OCI-LY1 (cell line): ENCODE measurements around the gene NAA20.

Experiments
- H2AFZ ChIP-seq: fragments of 200-600 bp; sonication (generic), shearing (Covaris generic); 2 replicates; pipeline ENCODE4 v1.6.0; 2014; ENCODE audit warnings: antibody characterized with exemption, mild to moderate bottlenecking, low read length
- H3F3A ChIP-seq: fragments of 200-600 bp; sonication (generic), shearing (Covaris generic); 2 replicates; pipeline ENCODE4 v1.6.0; 2014; ENCODE audit warnings: mild to moderate bottlenecking, antibody characterized with exemption, low read length, moderate library complexity; ENCODE audit not compliant: insufficient read depth
- H3K27ac ChIP-seq: fragments of 200-600 bp; sonication (generic); 2 replicates; pipeline ENCODE4 v1.5.1; 2014; ENCODE audit warnings: low read length, mixed run types, mild to moderate bottlenecking, low read depth; ENCODE audit not compliant: poor library complexity, severe bottlenecking
- H3K27me3 ChIP-seq: fragments of 200-600 bp; sonication (generic); 2 replicates; pipeline ENCODE4 v1.6.0; 2014; ENCODE audit warnings: antibody characterized with exemption, mild to moderate bottlenecking, low read length, moderate library complexity; ENCODE audit not compliant: insufficient read depth
- H3K36me3 ChIP-seq: fragments of 200-600 bp; sonication (generic); 2 replicates; pipeline ENCODE4 v1.6.1; 2014; ENCODE audit warnings: mild to moderate bottlenecking, antibody characterized with exemption, low read length, moderate library complexity, mixed read lengths; ENCODE audit not compliant: insufficient read depth
- H3K4me1 ChIP-seq: fragments of 200-600 bp; sonication (generic); 2 replicates; pipeline ENCODE4 v1.5.1; 2014; ENCODE audit warnings: mild to moderate bottlenecking, low read length, moderate library complexity; ENCODE audit not compliant: insufficient read depth, severe bottlenecking
- H3K4me2 ChIP-seq: fragments of 200-600 bp; sonication (generic), shearing (Covaris generic); 2 replicates; pipeline ENCODE4 v1.6.1; 2014; ENCODE audit warnings: low read length
- H3K4me3 ChIP-seq: fragments of 200-600 bp; sonication (generic); 2 replicates; pipeline ENCODE4 v1.5.1; 2014; ENCODE audit warnings: low read length, low read depth, mild to moderate bottlenecking, mixed read lengths; ENCODE audit not compliant: poor library complexity, severe bottlenecking
- H3K79me2 ChIP-seq: fragments of 200-600 bp; shearing (Covaris generic); 2 replicates; pipeline ENCODE4 v1.6.1; 2016; ENCODE audit warnings: mixed run types, low read length, mixed read lengths; ENCODE audit not compliant: insufficient read depth
- H3K9ac ChIP-seq: fragments of 200-600 bp; sonication (generic), shearing (Covaris generic); 2 replicates; pipeline ENCODE4 v1.6.1; 2014; ENCODE audit warnings: mild to moderate bottlenecking, low read length, mixed read lengths
- H3K9me2 ChIP-seq: fragments of 200-600 bp; sonication (generic), shearing (Covaris generic); 2 replicates; pipeline ENCODE4 v1.6.1; 2014; ENCODE audit warnings: low read depth, mild to moderate bottlenecking, low read length, mixed read lengths
- H3K9me3 ChIP-seq: fragments of 200-600 bp; shearing (Covaris generic); 2 replicates; pipeline ENCODE4 v1.6.1; 2014; ENCODE audit warnings: low read length, mixed read lengths
- H4K20me1 ChIP-seq: fragments of 200-600 bp; sonication (generic), shearing (Covaris generic); 2 replicates; pipeline ENCODE4 v1.6.0; 2016; ENCODE audit warnings: mild to moderate bottlenecking, low read length; ENCODE audit not compliant: insufficient read depth
- CTCF ChIP-seq: fragments of 200-600 bp; sonication (generic), shearing (Covaris generic); IDR thresholded peaks from 2 replicates; pipeline ENCODE4 v1.5.1; 2017; ENCODE audit warnings: mild to moderate bottlenecking, antibody characterized with exemption, low read length, moderate library complexity, mixed read lengths
- EZH2 ChIP-seq: fragments of 200-600 bp; sonication (generic), shearing (Covaris generic); IDR thresholded peaks from 2 replicates; pipeline ENCODE4 v1.8.0; 2017; ENCODE audit warnings: borderline replicate concordance, mixed run types, mild to moderate bottlenecking, antibody characterized with exemption, low read length, moderate library complexity, mixed read lengths

Gene NAA20

GRCh38 chr20:19990850-19991249 is 26.3 kb upstream of the NAA20 start:
- Histone ChIP-seq H3K4me3 (no peak overlapping the region), H3K27ac (no peak overlapping the region), H3K79me2 (no peaks in the 10 kb centered on the region), H3K9me3 (no peaks in the 10 kb centered on the region), H3K4me2 (no peak overlapping the region), H3K36me3 (no peaks in the 10 kb centered on the region), H3K9ac (no peak overlapping the region), H4K20me1 (no peaks in the 10 kb centered on the region), H3F3A (no peaks in the 10 kb centered on the region), H3K4me1 (no peaks in the 10 kb centered on the region), H3K27me3 (no peaks in the 10 kb centered on the region), H2AFZ (no peak overlapping the region), H3K9me2 (no peaks in the 10 kb centered on the region)
- TF ChIP-seq EZH2 (no peak), CTCF (no peak)

- no peaks in the 10 kb centered on the region for H3K27me3 ChIP-seq
- no peaks in the 10 kb centered on the region for H4K20me1 ChIP-seq
- H3F3A ChIP-seq, result no peaks in the 10 kb centered on the region
- H2AFZ ChIP-seq, result no peak overlapping the region
- H3K4me1 ChIP-seq, result no peaks in the 10 kb centered on the region
- H3K27ac ChIP-seq, result no peak overlapping the region
- no peak for TF ChIP-seq EZH2
- TF ChIP-seq CTCF, result no peak
- H3K9ac ChIP-seq, result no peak overlapping the region
- H3K4me2 ChIP-seq, result no peak overlapping the region
- no peak overlapping the region for H3K4me3 ChIP-seq
- no peaks in the 10 kb centered on the region for H3K36me3 ChIP-seq
- H3K79me2 ChIP-seq, result no peaks in the 10 kb centered on the region
- H3K9me3 ChIP-seq, result no peaks in the 10 kb centered on the region
- no peaks in the 10 kb centered on the region for H3K9me2 ChIP-seq
Measured at GRCh38 chr20:19991308-19991707, 25.9 kb upstream of the NAA20 start.

DNA sequence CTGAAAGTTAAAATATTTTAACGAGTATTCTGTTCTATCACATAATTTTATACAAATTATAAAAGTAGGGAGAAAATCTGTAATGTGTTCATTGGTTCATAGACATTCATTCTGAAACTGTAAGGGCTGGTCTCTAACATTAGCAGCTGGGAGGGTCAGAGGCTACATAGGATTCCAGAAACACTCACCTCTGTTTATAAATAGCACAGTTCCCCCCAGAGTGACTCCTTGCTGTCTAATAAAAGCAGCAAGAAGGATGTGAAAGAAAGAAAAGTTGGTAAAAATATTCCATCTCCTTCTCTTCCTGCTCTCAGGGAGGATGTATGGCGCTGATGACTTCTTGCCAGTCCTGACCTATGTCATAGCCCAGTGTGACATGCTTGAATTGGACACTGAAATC is 25.3 kb upstream of the NAA20 start:
- H3F3A ChIP-seq, result no peaks in the 10 kb centered on the region
- no peaks in the 10 kb centered on the region for H3K79me2 ChIP-seq
- no peak overlapping the region for H3K4me3 ChIP-seq
- H2AFZ ChIP-seq, result no peak overlapping the region
- H3K9me3 ChIP-seq, result no peaks in the 10 kb centered on the region
- no peaks in the 10 kb centered on the region for H3K9me2 ChIP-seq
- no peak overlapping the region for H3K9ac ChIP-seq
- no peaks in the 10 kb centered on the region for H3K4me1 ChIP-seq
- TF ChIP-seq CTCF (no peak), EZH2 (no peak)
- H3K27me3 ChIP-seq, result no peaks in the 10 kb centered on the region
- H3K36me3 ChIP-seq, result no peaks in the 10 kb centered on the region
- H3K27ac ChIP-seq, result no peak overlapping the region
- no peaks in the 10 kb centered on the region for H4K20me1 ChIP-seq
- no peak overlapping the region for H3K4me2 ChIP-seq
